GM12892 (cell line): ENCODE results near the gene CAMK2D.

Experiments used
- POLR2A ChIP-seq: IDR thresholded peaks from 2 replicates; pipeline ENCODE4 v1.6.1; 2011; ENCODE audit warnings: low read depth, low read length, control low read depth
- POLR2AphosphoS5 ChIP-seq: IDR thresholded peaks from 2 replicates; pipeline ENCODE4 v1.6.1; 2011; ENCODE audit warnings: low read depth, low read length, control low read depth
- TAF1 ChIP-seq: IDR thresholded peaks from 2 replicates; pipeline ENCODE4 v1.6.1; 2011; ENCODE audit warnings: low read depth, mild to moderate bottlenecking, control low read depth, low read length, borderline replicate concordance

- TF ChIP-seq POLR2A, result no peak
- TF ChIP-seq TAF1, result no peak
- TF ChIP-seq POLR2AphosphoS5, result no peak
Observed at GRCh38 chr4:113613503-113613902, 148.0 kb downstream of the CAMK2D start.
